ENCODE data around the gene PARD6B. TPM values are rescaled to one million over a fixed set of nuclear protein-coding genes. Genes with fewer than 3 reads are reported as not detected.

Gene PARD6B
- total and polyA plus RNA-seq, 2 of the 13 experiments (the other 11 are each of a cell fraction or from before 2014, with no cell fraction given) = 6.9 to 22.2 TPM

- TF ChIP-seq CBX2 (IDR thresholded peaks at IDR 0.05; ENCODE audit: low read depth, low read length) = no peak
- no peak; the same call in none of the 2 replicates for TF ChIP-seq CBX2 (CRISPR knock-in tag; IDR thresholded peaks at IDR 0.05; ENCODE audit: low read depth)
- TF ChIP-seq, protein P1, sequence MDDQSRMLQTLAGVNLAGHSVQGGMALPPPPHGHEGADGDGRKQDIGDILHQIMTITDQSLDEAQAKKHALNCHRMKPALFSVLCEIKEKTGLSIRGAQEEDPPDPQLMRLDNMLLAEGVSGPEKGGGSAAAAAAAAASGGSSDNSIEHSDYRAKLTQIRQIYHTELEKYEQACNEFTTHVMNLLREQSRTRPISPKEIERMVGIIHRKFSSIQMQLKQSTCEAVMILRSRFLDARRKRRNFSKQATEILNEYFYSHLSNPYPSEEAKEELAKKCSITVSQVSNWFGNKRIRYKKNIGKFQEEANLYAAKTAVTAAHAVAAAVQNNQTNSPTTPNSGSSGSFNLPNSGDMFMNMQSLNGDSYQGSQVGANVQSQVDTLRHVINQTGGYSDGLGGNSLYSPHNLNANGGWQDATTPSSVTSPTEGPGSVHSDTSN (CRISPR knock-in tag; IDR thresholded peaks at IDR 0.05; ENCODE audit: borderline replicate concordance) = peak; percentile 81
- TF ChIP-seq, protein P2, sequence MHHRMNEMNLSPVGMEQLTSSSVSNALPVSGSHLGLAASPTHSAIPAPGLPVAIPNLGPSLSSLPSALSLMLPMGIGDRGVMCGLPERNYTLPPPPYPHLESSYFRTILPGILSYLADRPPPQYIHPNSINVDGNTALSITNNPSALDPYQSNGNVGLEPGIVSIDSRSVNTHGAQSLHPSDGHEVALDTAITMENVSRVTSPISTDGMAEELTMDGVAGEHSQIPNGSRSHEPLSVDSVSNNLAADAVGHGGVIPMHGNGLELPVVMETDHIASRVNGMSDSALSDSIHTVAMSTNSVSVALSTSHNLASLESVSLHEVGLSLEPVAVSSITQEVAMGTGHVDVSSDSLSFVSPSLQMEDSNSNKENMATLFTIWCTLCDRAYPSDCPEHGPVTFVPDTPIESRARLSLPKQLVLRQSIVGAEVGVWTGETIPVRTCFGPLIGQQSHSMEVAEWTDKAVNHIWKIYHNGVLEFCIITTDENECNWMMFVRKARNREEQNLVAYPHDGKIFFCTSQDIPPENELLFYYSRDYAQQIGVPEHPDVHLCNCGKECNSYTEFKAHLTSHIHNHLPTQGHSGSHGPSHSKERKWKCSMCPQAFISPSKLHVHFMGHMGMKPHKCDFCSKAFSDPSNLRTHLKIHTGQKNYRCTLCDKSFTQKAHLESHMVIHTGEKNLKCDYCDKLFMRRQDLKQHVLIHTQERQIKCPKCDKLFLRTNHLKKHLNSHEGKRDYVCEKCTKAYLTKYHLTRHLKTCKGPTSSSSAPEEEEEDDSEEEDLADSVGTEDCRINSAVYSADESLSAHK (CRISPR knock-in tag; IDR thresholded peaks at IDR 0.05; ENCODE audit: borderline replicate concordance) = no peak
- TF ChIP-seq BCL6 (CRISPR knock-in tag; IDR thresholded peaks at IDR 0.05) = peak; percentile 74
- peak; percentile 68; the same call in 1 of the 2 replicates for TF ChIP-seq NCOA2 (CRISPR knock-in tag; IDR thresholded peaks at IDR 0.05)
- TF ChIP-seq GTF3A (CRISPR knock-in tag; conservative IDR thresholded peaks at IDR 0.05) = no peak; the same call in 1 of the 2 replicates
- TF ChIP-seq ZNF556 (CRISPR knock-in tag; IDR thresholded peaks at IDR 0.05; ENCODE audit: borderline replicate concordance) = peak; percentile 98
- TF ChIP-seq ZNF34 (CRISPR knock-in tag; IDR thresholded peaks at IDR 0.05; ENCODE audit: borderline replicate concordance) = no peak
- TF ChIP-seq TFAP4 (IDR thresholded peaks at IDR 0.05; ENCODE audit: borderline replicate concordance, low read depth) = peak; percentile 91
- TF ChIP-seq SMC3 (IDR thresholded peaks at IDR 0.05; ENCODE audit: low read length) = no peak; the same call in 1 of the 2 replicates
- TF ChIP-seq, protein P3, sequence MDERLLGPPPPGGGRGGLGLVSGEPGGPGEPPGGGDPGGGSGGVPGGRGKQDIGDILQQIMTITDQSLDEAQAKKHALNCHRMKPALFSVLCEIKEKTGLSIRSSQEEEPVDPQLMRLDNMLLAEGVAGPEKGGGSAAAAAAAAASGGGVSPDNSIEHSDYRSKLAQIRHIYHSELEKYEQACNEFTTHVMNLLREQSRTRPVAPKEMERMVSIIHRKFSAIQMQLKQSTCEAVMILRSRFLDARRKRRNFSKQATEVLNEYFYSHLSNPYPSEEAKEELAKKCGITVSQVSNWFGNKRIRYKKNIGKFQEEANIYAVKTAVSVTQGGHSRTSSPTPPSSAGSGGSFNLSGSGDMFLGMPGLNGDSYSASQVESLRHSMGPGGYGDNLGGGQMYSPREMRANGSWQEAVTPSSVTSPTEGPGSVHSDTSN (CRISPR knock-in tag; IDR thresholded peaks at IDR 0.05) = no peak
- peak; percentile 95; the same call in 1 of the 2 replicates for TF ChIP-seq ETV6 (CRISPR knock-in tag; conservative IDR thresholded peaks at IDR 0.05)
- no peak for TF ChIP-seq ZNF251 (CRISPR knock-in tag; IDR thresholded peaks at IDR 0.05)
- TF ChIP-seq KDM2A (CRISPR knock-in tag; IDR thresholded peaks at IDR 0.05; ENCODE audit: borderline replicate concordance, low read depth) = peak; percentile 97
- TF ChIP-seq, protein P4, sequence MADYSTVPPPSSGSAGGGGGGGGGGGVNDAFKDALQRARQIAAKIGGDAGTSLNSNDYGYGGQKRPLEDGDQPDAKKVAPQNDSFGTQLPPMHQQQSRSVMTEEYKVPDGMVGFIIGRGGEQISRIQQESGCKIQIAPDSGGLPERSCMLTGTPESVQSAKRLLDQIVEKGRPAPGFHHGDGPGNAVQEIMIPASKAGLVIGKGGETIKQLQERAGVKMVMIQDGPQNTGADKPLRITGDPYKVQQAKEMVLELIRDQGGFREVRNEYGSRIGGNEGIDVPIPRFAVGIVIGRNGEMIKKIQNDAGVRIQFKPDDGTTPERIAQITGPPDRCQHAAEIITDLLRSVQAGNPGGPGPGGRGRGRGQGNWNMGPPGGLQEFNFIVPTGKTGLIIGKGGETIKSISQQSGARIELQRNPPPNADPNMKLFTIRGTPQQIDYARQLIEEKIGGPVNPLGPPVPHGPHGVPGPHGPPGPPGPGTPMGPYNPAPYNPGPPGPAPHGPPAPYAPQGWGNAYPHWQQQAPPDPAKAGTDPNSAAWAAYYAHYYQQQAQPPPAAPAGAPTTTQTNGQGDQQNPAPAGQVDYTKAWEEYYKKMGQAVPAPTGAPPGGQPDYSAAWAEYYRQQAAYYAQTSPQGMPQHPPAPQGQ (CRISPR knock-in tag; IDR thresholded peaks at IDR 0.05; ENCODE audit: borderline replicate concordance) = no peak
- no peak for TF ChIP-seq ZNF678 (CRISPR knock-in tag; IDR thresholded peaks at IDR 0.05)
- TF ChIP-seq GATAD1 (CRISPR knock-in tag; IDR thresholded peaks at IDR 0.05) = peak; percentile 68
- peak; percentile 92 for TF ChIP-seq ZNF543 (CRISPR knock-in tag; IDR thresholded peaks at IDR 0.05)
- peak; percentile 96; the same call in 1 of the 2 replicates for TF ChIP-seq ZNF83 (CRISPR knock-in tag; IDR thresholded peaks at IDR 0.05; ENCODE audit: borderline replicate concordance)
- no peak for TF ChIP-seq CREB1 (IDR thresholded peaks at IDR 0.05)
- no peak for TF ChIP-seq CREB1 (CRISPR knock-in tag; IDR thresholded peaks at IDR 0.05)
- TF ChIP-seq HHEX (CRISPR knock-in tag; IDR thresholded peaks at IDR 0.05) = no peak
- TF ChIP-seq POLR2A (IDR thresholded peaks at IDR 0.05; ENCODE audit: insufficient read depth in 1 of 2, low read depth in 2 of 2, low read length in 2 of 2) = peak; percentile 73 to 74
- TF ChIP-seq NFATC3 (CRISPR knock-in tag; IDR thresholded peaks at IDR 0.05) = 0 out of 2 replicates have a peak, but pooled peaks have one; percentile 58
Measured at GRCh38 chr20:50790651-50791277, 59.4 kb downstream of the PARD6B start (continued).

Measured in HepG2 (cell line).